ENCODE data around the gene TMEM119. TPM values are rescaled to one million over a fixed set of nuclear protein-coding genes. Genes with fewer than 3 reads are reported as not detected.

Gene TMEM119
- total and polyA plus RNA-seq, 2 of the 8 experiments (the other 6 are each of a cell fraction or from before 2014, with no cell fraction given), result 0.35 to 0.61 TPM

GRCh38 chr12:108638141-108638827 lies 40.4 kb upstream of the TMEM119 start (continued):
- TF ChIP-seq KDM1A (IDR thresholded peaks at IDR 0.05; ENCODE audit: borderline replicate concordance, low read length) (peak; percentile 82; the same call in 1 of the 2 replicates), E2F6 (IDR thresholded peaks at IDR 0.05) (no peak), NRF1 (IDR thresholded peaks at IDR 0.05; ENCODE audit: low read depth, low read length) (no peak)
